ENCODE results near the gene MSX1.

GRCh38 chr4:4899202-4899925 is 39.9 kb downstream of the MSX1 start:
- TF ChIP-seq EP300 (IDR thresholded peaks at IDR 0.05) (no peak), CTCF (IDR thresholded peaks at IDR 0.05) (no peak), POLR2A (IDR thresholded peaks at IDR 0.05) (no peak)

Measured in ovary (tissue), 3 donors.